Osteoblast (primary cell): ENCODE results near the gene SCFD1. TPM values are rescaled to one million over a fixed set of nuclear protein-coding genes. Genes with fewer than 3 reads are reported as not detected.
A peak's percentile ranks its signal among the peaks of the same experiment; 100 is the strongest.
"Not testable (repeated sequence)": the region's sequence is repeated elsewhere in the genome, so short reads cannot be mapped to it uniquely, and the experiment has no call there.

Experiments
- DNase-seq: peaks from one replicate; pipeline ENCODE4 v3.0.0; 2011; ENCODE audit warnings: low spot score, mixed read lengths; ENCODE audit not compliant: insufficient read length; ENCODE audit errors: missing footprints
- H2AFZ ChIP-seq: 2 replicates; pipeline ENCODE4 v1.6.0; 2011; ENCODE audit warnings: mild to moderate bottlenecking, low read length
- H3K27ac ChIP-seq: 2 replicates; pipeline ENCODE4 v1.5.1; 2011; ENCODE audit warnings: mild to moderate bottlenecking, low read depth, low read length, moderate library complexity
- H3K27me3 ChIP-seq: 2 replicates; pipeline ENCODE4 v1.6.0; 2012; ENCODE audit warnings: mild to moderate bottlenecking, control low read depth, inconsistent platforms, low read length, moderate library complexity; ENCODE audit not compliant: insufficient read depth
- H3K36me3 ChIP-seq: 2 replicates; pipeline ENCODE4 v1.5.1; 2011; ENCODE audit warnings: mild to moderate bottlenecking, low read length, control low read depth, moderate library complexity; ENCODE audit not compliant: insufficient read depth
- H3K4me1 ChIP-seq: 2 replicates; pipeline ENCODE4 v1.5.1; 2011; ENCODE audit warnings: mild to moderate bottlenecking, low read length, control low read depth, moderate library complexity; ENCODE audit not compliant: insufficient read depth
- H3K4me2 ChIP-seq: 2 replicates; pipeline ENCODE4 v1.6.0; 2011; ENCODE audit warnings: mild to moderate bottlenecking, low read length; ENCODE audit not compliant: insufficient read depth
- H3K4me3 ChIP-seq: fragments of 200-600 bp; sonication (generic); 3 replicates; pipeline ENCODE4 v1.5.1; 2012; ENCODE audit warnings: mild to moderate bottlenecking, low read length, inconsistent platforms; ENCODE audit not compliant: insufficient read depth
- H3K79me2 ChIP-seq: 2 replicates; pipeline ENCODE4 v1.6.0; 2012; ENCODE audit warnings: mild to moderate bottlenecking, low read length, control low read depth, inconsistent platforms; ENCODE audit not compliant: insufficient read depth
- H3K9me3 ChIP-seq: 2 replicates; pipeline ENCODE4 v1.5.1; 2011; ENCODE audit warnings: low read depth, low read length, control low read depth
- H4K20me1 ChIP-seq: 2 replicates; pipeline ENCODE4 v1.6.0; 2012; ENCODE audit warnings: mild to moderate bottlenecking, low read length, control low read depth; ENCODE audit not compliant: insufficient read depth
- CTCF ChIP-seq: IDR thresholded peaks from 2 replicates; pipeline ENCODE4 v1.5.1; 2011; ENCODE audit warnings: mild to moderate bottlenecking, low read depth, low read length, moderate library complexity; ENCODE audit errors: extremely low read depth
- total RNA-seq: library from RNA; depleted of rRNA; stranded (reverse); fragments of >200 nt; gene quantifications from 2 replicates; pipeline ENCODE4 v1.2.3, GENCODE V29; 2012

Gene SCFD1
- total RNA-seq, 1 donor, result 136 TPM

GRCh38 chr14:30673071-30673470 is 51.0 kb downstream of the SCFD1 start:
- Histone ChIP-seq H4K20me1 (no peaks in the 10 kb centered on the region), H3K9me3 (no peaks in the 10 kb centered on the region), H3K27ac (no peak overlapping the region), H3K4me2 (no peak overlapping the region), H2AFZ (no peak overlapping the region), H3K79me2 (peaks cover 2% of the 10 kb centered on the region), H3K4me1 (no peaks in the 10 kb centered on the region), H3K27me3 (no peaks in the 10 kb centered on the region), H3K4me3 (no peak overlapping the region), H3K36me3 (peaks cover 53% of the 10 kb centered on the region)
- no peak for DNase-seq
- TF ChIP-seq CTCF, result no peak

- DNase-seq, result peak; percentile 34
- peaks cover 56% of the 10 kb centered on the region for H3K36me3 ChIP-seq
- TF ChIP-seq CTCF, result no peak
Observed at GRCh38 chr14:30678926-30679431, 56.9 kb downstream of the SCFD1 start.

GRCh38 chr14:30680036-30680435 is 57.9 kb downstream of the SCFD1 start:
- Histone ChIP-seq H3K27me3 (no peaks in the 10 kb centered on the region), H3K4me2 (no peak overlapping the region), H3K9me3 (no peaks in the 10 kb centered on the region), H4K20me1 (peaks cover 5% of the 10 kb centered on the region), H3K36me3 (peaks cover 53% of the 10 kb centered on the region), H3K4me1 (no peaks in the 10 kb centered on the region), H2AFZ (no peak overlapping the region), H3K4me3 (no peak overlapping the region), H3K79me2 (peaks cover 22% of the 10 kb centered on the region), H3K27ac (no peak overlapping the region)
- no peak for TF ChIP-seq CTCF
- DNase-seq, result no peak

More at GRCh38 chr14:30678926-30679431, 56.9 kb downstream of the SCFD1 start:
- Histone ChIP-seq H4K20me1 (peaks cover 5% of the 10 kb centered on the region), H3K9me3 (no peaks in the 10 kb centered on the region), H3K27me3 (no peaks in the 10 kb centered on the region), H3K27ac (no peak overlapping the region), H3K4me1 (no peaks in the 10 kb centered on the region), H3K4me3 (no peak overlapping the region), H3K4me2 (no peak overlapping the region), H3K79me2 (peaks cover 17% of the 10 kb centered on the region), H2AFZ (no peak overlapping the region)

GRCh38 chr14:30680776-30681175 is 58.7 kb downstream of the SCFD1 start:
- not testable (repeated sequence) for H4K20me1 ChIP-seq, H3K4me3 ChIP-seq, H3K4me2 ChIP-seq, H3K27me3 ChIP-seq, DNase-seq, H2AFZ ChIP-seq, H3K27ac ChIP-seq, H3K9me3 ChIP-seq, H3K4me1 ChIP-seq
- Histone ChIP-seq H3K79me2 (peaks cover 22% of the 10 kb centered on the region), H3K36me3 (peaks cover 45% of the 10 kb centered on the region)
